Placental pericyte (primary cell): Measurements from ENCODE around the gene GAGE12C. TPM values are rescaled to one million over a fixed set of nuclear protein-coding genes. Genes with fewer than 3 reads are reported as not detected.

ENCODE experiments used
- small RNA-seq: library from RNA; depleted of rRNA; stranded (forward); fragments of <200 nt; gene quantifications from one replicate; pipeline ENCODE3, GENCODE V24; 2012; ENCODE audit warnings: low replicate concordance
- total RNA-seq: library from RNA; depleted of rRNA; stranded (reverse); fragments of >200 nt; gene quantifications from 2 replicates; pipeline ENCODE4 v1.2.3, GENCODE V29; 2012

GAGE12C gene
- not detected in 2 replicates for total RNA-seq

GRCh38 chrX:49531877-49532276, at the start of gene GAGE12C:
GAGE12C (plus strand) TSS chrX:49532177; CDS start chrX:49533332, 1,155 bp downstream.

GRCh38 chrX:49541433-49541832, 9.5 kb downstream of the GAGE12C start, which contains the start of gene GAGE12D:
GAGE12D (plus strand) TSS chrX:49541733; CDS start chrX:49542888, 1,155 bp downstream.

GRCh38 chrX:49550989-49551388, 19.0 kb downstream of the GAGE12C start, which contains the start of gene GAGE12E:
GAGE12E (plus strand) TSS chrX:49551289; CDS start chrX:49552444, 1,155 bp downstream.

GRCh38 chrX:49560542-49560941, 28.6 kb downstream of the GAGE12C start, which contains the start of gene GAGE12F:
GAGE12F (plus strand) TSS chrX:49560842; CDS start chrX:49561997, 1,155 bp downstream.

GRCh38 chrX:49570100-49570499, 38.1 kb downstream of the GAGE12C start, which contains the start of gene GAGE12G:
GAGE12G (plus strand) TSS chrX:49570400; CDS start chrX:49571555, 1,155 bp downstream.

GRCh38 chrX:49579649-49580048, 47.7 kb downstream of the GAGE12C start, which contains the start of gene GAGE12H:
GAGE12H (plus strand) TSS chrX:49579949; CDS start chrX:49581104, 1,155 bp downstream.

Small RNA genes lying within 50 kb of the gene (small RNA-seq; reads per million reads assigned to genes)
- gene GAGE12B: not detected

Other genes starting within 250 kb of the GAGE12C start
- not detected in 2 replicates for gene GAGE10, start 228.5 kb upstream of the GAGE12C start, total RNA-seq
- not detected in 2 replicates for gene GAGE12J, start 210.1 kb upstream of the GAGE12C start, total RNA-seq
- not detected in 2 replicates for gene GAGE13, start 200.6 kb upstream of the GAGE12C start, total RNA-seq
- gene GAGE12D, start 9.6 kb downstream of the GAGE12C start, total RNA-seq: not detected in 2 replicates
- gene GAGE12E, start 19.1 kb downstream of the GAGE12C start, total RNA-seq: not detected in 2 replicates
- gene GAGE12F, start 28.7 kb downstream of the GAGE12C start, total RNA-seq: not detected in 2 replicates
- gene GAGE12G, start 38.2 kb downstream of the GAGE12C start, total RNA-seq: not detected in 2 replicates
- not detected in 2 replicates for gene GAGE12H, start 47.8 kb downstream of the GAGE12C start, total RNA-seq
- not detected in 2 replicates for gene GAGE2A, start 57.3 kb downstream of the GAGE12C start, total RNA-seq
- not detected in 2 replicates for gene GAGE1, start 66.8 kb downstream of the GAGE12C start, total RNA-seq
- not detected in 2 replicates for gene PAGE1, start 163.8 kb downstream of the GAGE12C start, total RNA-seq